Activated T-helper 17 cell treated with anti-CD3 and anti-CD28 coated beads, Interleukin-2, amount 50 U/mL, for 72 hours (primary cell): ENCODE results near the gene RBP5. TPM values are rescaled to one million over a fixed set of nuclear protein-coding genes. Genes with fewer than 3 reads are reported as not detected.
A peak's percentile ranks its signal among the peaks of the same experiment; 100 is the strongest.

Source experiments
- ATAC-seq: fragments of 150-1000 bp; cut with Tn5 transposase; replicated peaks from 2 replicates; pipeline ENCODE4 v1.10.0; 2021; ENCODE audit warnings: mild to moderate bottlenecking, moderate library complexity
- H3K27ac Mint-ChIP-seq: one replicate; pipeline ENCODE4 v1.8.0; 2022; ENCODE audit warnings: mixed read lengths
- H3K27me3 Mint-ChIP-seq: one replicate; pipeline ENCODE4 v1.8.0; 2022; ENCODE audit warnings: mixed read lengths
- H3K36me3 Mint-ChIP-seq: one replicate; pipeline ENCODE4 v1.8.0; 2022; ENCODE audit warnings: low read depth, mild to moderate bottlenecking, mixed read lengths
- H3K4me1 Mint-ChIP-seq: one replicate; pipeline ENCODE4 v1.8.0; 2022; ENCODE audit warnings: mixed read lengths
- H3K4me3 Mint-ChIP-seq: one replicate; pipeline ENCODE4 v1.8.0; 2022; ENCODE audit warnings: mild to moderate bottlenecking, mixed read lengths
- H3K9me3 Mint-ChIP-seq: one replicate; pipeline ENCODE4 v1.8.0; 2022; ENCODE audit warnings: mixed read lengths
- total RNA-seq, 2 donors: library from RNA; stranded (reverse); gene quantifications; one replicate each; pipeline ENCODE4 v1.2.3, GENCODE V29; 2022

The RBP5 gene, protein sequence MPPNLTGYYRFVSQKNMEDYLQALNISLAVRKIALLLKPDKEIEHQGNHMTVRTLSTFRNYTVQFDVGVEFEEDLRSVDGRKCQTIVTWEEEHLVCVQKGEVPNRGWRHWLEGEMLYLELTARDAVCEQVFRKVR
- not detected for total RNA-seq

DNA sequence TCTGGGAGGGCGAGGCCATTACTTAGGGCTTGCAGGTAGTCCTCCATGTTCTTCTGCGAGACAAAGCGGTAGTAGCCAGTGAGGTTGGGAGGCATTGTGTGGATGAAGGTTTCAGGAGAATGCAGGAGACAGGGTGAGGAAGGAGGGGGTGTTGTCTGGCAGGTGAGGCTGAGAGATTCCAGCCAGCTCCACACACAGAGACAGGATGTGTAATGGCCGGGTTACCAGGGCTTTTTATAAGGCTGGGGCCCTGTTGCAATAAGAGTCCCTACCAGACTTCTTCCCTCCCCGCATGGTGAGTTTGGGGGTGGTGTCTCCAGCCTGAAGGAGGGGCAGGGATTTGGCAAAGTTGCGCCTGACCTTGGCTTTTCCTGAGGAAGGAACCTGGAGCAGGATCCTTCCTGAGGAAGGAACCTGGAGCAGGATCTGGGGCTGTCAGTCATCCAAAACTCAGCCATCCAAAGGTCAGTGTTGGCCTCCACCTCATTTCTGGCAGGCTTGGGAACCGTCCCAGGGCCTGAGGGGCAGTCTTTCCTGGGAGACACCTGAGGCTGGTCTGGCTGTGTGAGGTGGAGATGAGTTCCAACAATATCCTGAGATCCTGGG, at the start of gene RBP5:
Gene RBP5 (minus strand): TSS at position 209 of the 606 bp plus-strand sequence. CDS start 114 bp downstream, at position 95.
- H3K27ac Mint-ChIP-seq = peak within 1 kb of the TSS; percentile 90
- H3K4me1 Mint-ChIP-seq = peaks cover 29% of the 10 kb centered on the region
- H3K27me3 Mint-ChIP-seq = no peaks in the 10 kb centered on the region
- ATAC-seq = no peak
- peaks cover 10% of the 10 kb centered on the region for H3K36me3 Mint-ChIP-seq
- peak within 1 kb of the TSS; percentile 97 for H3K4me3 Mint-ChIP-seq
- no peaks in the 10 kb centered on the region for H3K9me3 Mint-ChIP-seq

DNA sequence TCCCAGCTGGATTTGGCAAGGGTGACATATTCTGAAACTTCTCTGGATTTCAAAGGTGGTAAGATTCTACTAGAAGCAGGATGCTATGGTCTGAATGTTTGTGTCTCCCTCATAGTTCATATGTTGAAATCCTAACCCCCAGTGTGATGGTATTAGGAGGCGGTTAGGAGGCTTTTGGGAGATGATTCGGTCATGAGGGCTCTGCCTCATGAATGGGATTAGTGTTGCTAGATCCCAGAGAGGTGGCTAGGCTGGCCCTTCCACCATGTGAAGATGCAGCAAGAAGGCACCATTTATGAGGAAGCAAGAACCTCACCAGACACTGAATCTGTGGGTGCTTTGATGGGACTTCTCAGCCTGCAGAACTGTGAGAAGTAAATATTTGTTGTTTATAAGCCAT, 49.8 kb upstream of the RBP5 start:
- no peak for ATAC-seq
- H3K4me1 Mint-ChIP-seq = no peaks in the 10 kb centered on the region
- peaks cover 40% of the 10 kb centered on the region for H3K27me3 Mint-ChIP-seq
- H3K36me3 Mint-ChIP-seq = no peaks in the 10 kb centered on the region
- H3K4me3 Mint-ChIP-seq = no peak overlapping the region
- H3K9me3 Mint-ChIP-seq = no peaks in the 10 kb centered on the region
- no peak overlapping the region for H3K27ac Mint-ChIP-seq

DNA sequence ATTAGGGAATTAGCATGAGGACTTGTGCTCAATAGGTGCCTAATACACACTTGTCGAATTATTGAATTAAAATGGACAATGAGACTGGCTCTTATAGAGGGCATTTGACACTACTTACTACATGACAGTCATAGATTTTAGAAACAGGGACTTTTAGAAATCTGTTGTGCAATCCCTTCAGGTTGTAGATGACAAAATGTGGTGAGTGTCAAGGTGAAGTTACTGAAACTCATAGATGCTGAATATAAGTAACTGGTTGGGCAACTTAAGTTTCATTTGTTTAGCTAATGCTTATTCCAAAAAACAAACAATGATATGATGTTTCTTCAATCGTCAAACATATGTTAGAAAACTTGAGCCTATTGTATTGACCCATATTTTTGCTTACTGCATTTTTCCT, 47.9 kb upstream of the RBP5 start:
- H3K27me3 Mint-ChIP-seq = peaks cover 39% of the 10 kb centered on the region
- no peaks in the 10 kb centered on the region for H3K36me3 Mint-ChIP-seq
- no peak overlapping the region for H3K4me3 Mint-ChIP-seq
- no peak overlapping the region for H3K27ac Mint-ChIP-seq
- H3K9me3 Mint-ChIP-seq = peaks cover 5% of the 10 kb centered on the region
- no peak for ATAC-seq
- H3K4me1 Mint-ChIP-seq = no peaks in the 10 kb centered on the region

DNA sequence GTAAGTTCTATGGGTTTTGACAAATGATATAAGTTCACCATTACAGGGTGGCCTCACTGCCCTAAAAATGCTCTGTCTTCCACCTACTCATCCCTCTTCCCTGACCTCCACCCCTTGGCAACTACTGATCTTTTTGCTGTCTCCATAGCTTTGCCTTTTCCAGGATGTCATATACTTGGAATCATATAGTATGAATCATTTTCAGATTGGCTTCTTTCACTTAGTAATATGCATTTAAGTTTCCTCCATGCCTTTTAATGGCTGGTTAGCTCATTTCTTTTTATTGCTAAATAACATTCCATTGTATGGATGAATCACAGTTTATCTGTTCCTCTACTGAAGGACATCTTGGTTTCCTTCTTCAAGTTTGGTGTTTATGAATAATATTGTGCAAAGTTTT, 46.8 kb upstream of the RBP5 start:
- H3K27ac Mint-ChIP-seq = no peak overlapping the region
- peaks cover 38% of the 10 kb centered on the region for H3K27me3 Mint-ChIP-seq
- no peak overlapping the region for H3K4me3 Mint-ChIP-seq
- H3K36me3 Mint-ChIP-seq = no peaks in the 10 kb centered on the region
- peaks cover 8% of the 10 kb centered on the region for H3K9me3 Mint-ChIP-seq
- ATAC-seq = no peak
- H3K4me1 Mint-ChIP-seq = no peaks in the 10 kb centered on the region

DNA sequence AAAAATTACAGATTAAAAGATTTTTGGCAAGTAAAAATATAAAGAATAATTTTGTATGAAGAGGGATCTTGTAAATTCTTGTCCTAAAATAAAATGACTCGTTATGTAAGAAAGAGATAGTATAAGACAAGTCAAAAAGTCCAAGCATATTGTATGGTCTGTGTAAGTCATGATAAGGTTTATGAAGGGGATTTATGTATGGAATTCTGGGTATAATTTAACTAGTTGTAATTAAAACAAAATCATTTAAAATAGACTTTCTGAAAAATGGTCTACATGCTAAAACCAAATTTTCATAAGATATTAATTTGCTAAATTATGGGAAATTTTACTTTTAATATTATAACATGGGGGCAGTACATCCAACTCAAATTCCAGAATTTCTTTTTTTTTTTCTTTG, 43.2 kb upstream of the RBP5 start:
- peaks cover 14% of the 10 kb centered on the region for H3K9me3 Mint-ChIP-seq
- peaks cover 34% of the 10 kb centered on the region for H3K27me3 Mint-ChIP-seq
- H3K4me1 Mint-ChIP-seq = no peaks in the 10 kb centered on the region
- H3K27ac Mint-ChIP-seq = no peak overlapping the region
- no peak overlapping the region for H3K4me3 Mint-ChIP-seq
- no peak for ATAC-seq
- no peaks in the 10 kb centered on the region for H3K36me3 Mint-ChIP-seq

DNA sequence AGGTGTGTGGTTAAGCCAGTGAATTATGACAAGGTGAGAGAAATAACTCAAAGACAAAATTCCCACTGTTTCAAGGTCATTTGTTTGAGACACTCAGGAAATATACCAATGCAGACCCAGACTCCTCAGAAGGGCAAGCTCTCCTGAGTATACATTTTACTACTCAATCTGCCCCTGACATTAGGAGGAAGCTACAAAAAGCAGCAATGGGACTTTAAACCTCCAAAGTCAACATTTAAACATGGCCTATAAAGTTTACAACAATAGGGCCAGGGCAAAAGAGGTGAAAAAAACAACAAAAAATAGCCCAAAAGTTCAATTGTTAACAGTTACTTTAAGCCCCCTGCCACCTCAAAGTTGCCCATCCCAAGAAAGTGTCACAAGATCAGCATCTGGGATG, 41.3 kb upstream of the RBP5 start:
- Mint-ChIP-seq H3K4me3 (no peak overlapping the region), H3K9me3 (peaks cover 14% of the 10 kb centered on the region), H3K27me3 (peaks cover 30% of the 10 kb centered on the region), H3K36me3 (no peaks in the 10 kb centered on the region), H3K4me1 (no peaks in the 10 kb centered on the region), H3K27ac (no peak overlapping the region)
- no peak for ATAC-seq

DNA sequence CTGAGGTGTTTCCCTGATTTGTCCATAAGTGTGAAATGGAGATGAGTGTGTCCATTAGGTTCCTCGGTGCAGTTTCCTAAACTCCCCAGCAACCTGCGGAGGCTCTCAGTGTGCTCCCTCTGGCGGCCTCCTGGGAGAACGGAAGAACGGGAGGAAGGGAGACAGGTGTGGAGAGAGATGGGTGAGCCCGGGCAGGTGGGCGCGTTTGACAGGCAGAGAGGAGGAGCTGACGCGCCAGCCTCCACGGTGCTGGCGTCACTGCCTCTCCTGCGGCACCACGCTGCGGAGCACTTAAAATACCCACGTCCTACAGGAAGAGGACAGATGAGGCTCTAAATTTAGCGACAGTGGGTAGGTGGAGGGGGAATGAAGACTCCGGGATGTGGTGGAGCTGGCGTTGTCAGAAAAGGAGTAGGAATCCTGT, 34.0 kb upstream of the RBP5 start:
- Mint-ChIP-seq H3K27me3 (peaks cover 14% of the 10 kb centered on the region), H3K36me3 (no peaks in the 10 kb centered on the region), H3K9me3 (no peaks in the 10 kb centered on the region), H3K4me3 (peak overlapping the region; percentile 40), H3K27ac (peak overlapping the region; percentile 25), H3K4me1 (peaks cover 8% of the 10 kb centered on the region)
- peak; percentile 42 for ATAC-seq

DNA sequence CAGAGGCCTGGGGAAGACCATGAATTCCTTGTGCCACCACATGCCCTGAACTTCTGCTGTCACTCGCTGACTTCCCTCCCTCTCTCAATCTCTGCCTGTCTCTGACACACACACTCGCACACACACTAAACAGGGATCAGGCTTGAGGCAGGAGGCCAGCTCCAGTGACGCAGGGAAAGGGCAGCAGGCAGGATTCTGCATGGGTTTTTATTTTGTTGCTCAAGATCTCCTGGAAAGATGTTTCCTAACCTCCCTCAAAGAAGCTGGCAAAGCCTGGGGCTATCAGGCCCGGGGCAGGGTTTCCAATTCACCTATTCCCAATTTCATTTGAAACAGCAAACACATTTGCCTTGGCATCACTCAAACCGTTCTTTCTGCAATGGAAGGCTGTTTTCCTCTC, 33.1 kb upstream of the RBP5 start:
- Mint-ChIP-seq H3K27me3 (peaks cover 10% of the 10 kb centered on the region), H3K4me1 (peaks cover 8% of the 10 kb centered on the region), H3K9me3 (no peaks in the 10 kb centered on the region), H3K36me3 (no peaks in the 10 kb centered on the region), H3K4me3 (no peak overlapping the region), H3K27ac (no peak overlapping the region)
- ATAC-seq = no peak

DNA sequence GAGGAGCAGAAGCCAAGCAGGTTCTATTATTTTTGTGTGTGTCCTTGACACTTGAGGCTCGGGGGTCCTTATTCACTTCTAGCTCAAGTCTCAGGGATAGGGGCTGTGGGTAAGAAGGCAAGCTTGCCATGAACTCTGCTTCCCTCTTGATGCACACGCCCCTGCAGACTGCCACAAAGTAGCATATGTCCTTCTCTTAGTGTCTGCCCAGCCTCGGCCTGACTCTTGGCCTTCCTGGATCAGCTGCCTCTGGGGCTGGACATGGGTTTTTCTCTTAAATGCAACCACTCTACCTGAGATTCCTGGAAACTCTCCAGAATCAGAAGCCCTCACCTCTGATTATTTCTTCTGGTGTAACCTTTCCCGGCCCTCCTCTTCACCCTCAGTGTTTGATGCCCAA, 32.6 kb upstream of the RBP5 start:
- H3K4me1 Mint-ChIP-seq = peaks cover 8% of the 10 kb centered on the region
- H3K4me3 Mint-ChIP-seq = no peak overlapping the region
- H3K9me3 Mint-ChIP-seq = no peaks in the 10 kb centered on the region
- H3K27me3 Mint-ChIP-seq = peaks cover 7% of the 10 kb centered on the region
- ATAC-seq = no peak
- H3K27ac Mint-ChIP-seq = no peak overlapping the region
- H3K36me3 Mint-ChIP-seq = peaks cover 3% of the 10 kb centered on the region

DNA sequence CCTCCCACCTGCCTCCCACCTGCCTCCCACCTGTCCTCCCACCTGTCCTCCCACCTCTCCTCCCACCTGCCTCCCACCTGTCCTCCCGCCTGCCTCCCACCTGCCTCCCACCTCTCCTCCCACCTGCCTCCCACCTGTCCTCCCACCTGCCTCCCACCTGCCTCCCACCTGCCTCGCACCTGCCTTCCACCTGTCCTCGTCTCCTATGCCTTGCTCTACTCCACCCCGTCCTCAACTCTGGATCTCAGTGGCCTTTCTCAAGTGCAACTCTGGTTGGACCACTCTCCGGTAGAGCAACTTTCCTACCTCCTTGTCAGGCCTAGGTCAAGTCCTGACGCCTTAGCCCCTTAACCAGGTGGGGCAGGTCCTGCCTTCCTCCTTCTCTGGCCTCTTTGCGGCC, 31.5 kb upstream of the RBP5 start:
- H3K4me3 Mint-ChIP-seq = no peak overlapping the region
- H3K36me3 Mint-ChIP-seq = peaks cover 13% of the 10 kb centered on the region
- no peaks in the 10 kb centered on the region for H3K9me3 Mint-ChIP-seq
- H3K27ac Mint-ChIP-seq = peak overlapping the region; percentile 25
- ATAC-seq = no peak
- peaks cover 5% of the 10 kb centered on the region for H3K27me3 Mint-ChIP-seq
- peaks cover 8% of the 10 kb centered on the region for H3K4me1 Mint-ChIP-seq

DNA sequence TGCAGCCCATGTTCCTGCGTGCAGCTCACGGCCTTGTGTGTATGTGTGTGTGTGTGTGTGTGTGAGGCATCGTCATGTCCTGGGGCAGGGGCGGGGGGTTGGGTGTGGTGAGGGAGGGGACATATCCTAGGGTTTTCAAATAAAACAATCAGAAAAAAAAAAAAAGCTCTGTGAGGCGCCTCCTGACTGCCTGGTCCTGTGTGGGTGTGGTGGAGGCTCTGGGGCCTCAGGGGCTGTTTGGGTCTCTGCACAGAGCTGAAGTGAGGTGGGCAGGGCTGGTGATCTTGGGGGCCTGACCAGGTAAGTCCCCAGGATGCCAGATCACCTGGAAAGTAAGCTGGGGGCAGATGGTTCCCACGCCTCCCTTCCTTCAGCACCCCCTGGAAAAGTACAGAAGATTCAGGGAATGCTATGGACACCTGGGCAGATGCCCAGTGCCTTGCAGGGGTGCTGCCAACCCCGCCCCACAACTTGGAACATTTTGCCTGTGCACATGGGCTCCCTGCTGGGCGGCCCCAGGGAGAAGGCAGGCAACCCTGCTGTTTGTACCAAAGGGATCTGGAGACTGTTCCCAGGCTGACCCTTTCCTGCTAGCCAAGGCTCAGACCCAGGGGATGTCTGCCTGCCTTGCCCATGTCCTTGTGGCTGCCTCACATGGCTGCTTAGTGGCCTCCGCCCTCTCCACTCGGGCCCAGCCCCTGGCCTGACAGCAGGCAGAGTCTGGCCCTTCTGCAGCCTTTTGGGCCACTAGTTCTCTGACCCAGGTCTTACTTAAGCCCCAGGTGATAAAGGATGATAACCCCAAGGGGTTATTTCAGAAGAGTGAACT, 30.3 kb upstream of the RBP5 start:
- H3K27ac Mint-ChIP-seq = no peak overlapping the region
- peaks cover 25% of the 10 kb centered on the region for H3K36me3 Mint-ChIP-seq
- no peaks in the 10 kb centered on the region for H3K9me3 Mint-ChIP-seq

DNA sequence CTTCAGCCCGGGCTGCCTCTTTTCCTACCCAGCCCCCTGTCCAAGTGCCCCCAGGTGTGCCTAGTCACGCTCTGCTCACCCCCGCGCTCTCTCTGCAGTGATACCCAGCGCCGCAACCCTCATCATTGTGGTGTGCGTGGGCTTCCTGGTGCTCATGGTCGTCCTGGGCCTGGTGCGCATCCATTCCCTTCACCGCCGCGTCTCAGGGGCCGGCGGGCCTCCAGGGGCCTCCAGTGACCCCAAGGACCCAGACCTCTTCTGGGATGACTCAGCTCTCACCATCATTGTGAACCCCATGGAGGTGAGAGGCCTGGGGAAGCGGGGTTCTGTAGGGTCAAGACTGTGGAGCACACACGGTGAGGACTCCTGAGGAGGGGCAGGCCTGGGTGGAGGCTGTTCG, 28.7 kb upstream of the RBP5 start:
- ATAC-seq = no peak

More for the DNA sequence above, 30.3 kb upstream of the RBP5 start:
- Mint-ChIP-seq H3K4me1 (peaks cover 8% of the 10 kb centered on the region), H3K4me3 (no peak overlapping the region), H3K27me3 (peaks cover 4% of the 10 kb centered on the region)
- no peak for ATAC-seq

DNA sequence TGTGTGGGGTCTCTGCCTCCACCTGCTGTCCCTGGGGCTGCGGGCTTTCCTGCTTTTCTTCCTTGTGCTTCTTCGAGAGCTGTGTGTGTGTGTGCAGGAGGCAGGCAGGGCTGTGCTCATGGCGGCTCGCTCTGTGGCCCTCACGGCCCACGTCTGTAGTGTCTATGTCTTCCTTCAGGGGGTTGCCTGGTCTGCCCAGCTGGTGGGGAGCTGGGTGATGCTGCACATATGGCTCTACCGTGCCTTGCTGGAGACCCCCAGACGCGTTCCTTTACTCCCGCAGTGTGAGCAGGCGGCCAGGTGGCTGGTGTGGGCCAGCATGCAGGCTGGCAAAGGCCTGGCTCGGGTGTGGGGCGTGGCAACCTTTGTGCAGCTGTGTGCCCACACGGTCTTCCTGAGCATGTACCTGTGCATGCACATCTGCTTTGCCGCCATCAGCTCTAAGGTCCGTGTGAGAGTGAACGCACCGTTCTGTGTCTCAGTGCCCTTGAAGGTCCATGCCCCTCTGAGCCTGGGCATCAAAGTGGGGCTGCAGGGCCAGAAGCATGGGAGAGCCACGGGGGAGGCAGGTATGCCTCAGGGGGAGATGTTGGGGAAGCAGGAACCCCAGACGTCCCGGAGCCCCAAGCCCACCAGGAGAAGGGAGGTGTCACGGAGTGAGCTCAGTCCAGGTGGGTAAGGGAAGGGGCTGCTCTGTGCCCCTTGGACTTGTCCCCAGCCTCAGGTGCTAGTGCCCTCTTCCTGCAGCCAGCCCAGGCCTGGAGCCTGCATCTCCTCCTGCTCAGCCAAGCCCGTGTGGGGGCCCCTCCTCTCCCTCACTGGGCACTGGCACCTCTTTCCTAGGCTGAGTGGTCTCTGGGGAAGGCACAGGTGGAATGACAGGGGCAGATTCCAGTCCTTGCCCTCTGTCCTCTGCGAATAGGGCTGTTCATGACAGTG, 27.8 kb upstream of the RBP5 start:
- no peaks in the 10 kb centered on the region for H3K9me3 Mint-ChIP-seq
- peaks cover 45% of the 10 kb centered on the region for H3K36me3 Mint-ChIP-seq
- no peak for ATAC-seq
- no peaks in the 10 kb centered on the region for H3K4me1 Mint-ChIP-seq
- H3K27ac Mint-ChIP-seq = no peak overlapping the region
- no peaks in the 10 kb centered on the region for H3K27me3 Mint-ChIP-seq
- no peak overlapping the region for H3K4me3 Mint-ChIP-seq

More for the DNA sequence above, 28.7 kb upstream of the RBP5 start:
- Mint-ChIP-seq H3K9me3 (no peaks in the 10 kb centered on the region), H3K36me3 (peaks cover 37% of the 10 kb centered on the region), H3K27ac (no peak overlapping the region), H3K4me1 (peaks cover 2% of the 10 kb centered on the region), H3K27me3 (no peaks in the 10 kb centered on the region), H3K4me3 (no peak overlapping the region)

DNA sequence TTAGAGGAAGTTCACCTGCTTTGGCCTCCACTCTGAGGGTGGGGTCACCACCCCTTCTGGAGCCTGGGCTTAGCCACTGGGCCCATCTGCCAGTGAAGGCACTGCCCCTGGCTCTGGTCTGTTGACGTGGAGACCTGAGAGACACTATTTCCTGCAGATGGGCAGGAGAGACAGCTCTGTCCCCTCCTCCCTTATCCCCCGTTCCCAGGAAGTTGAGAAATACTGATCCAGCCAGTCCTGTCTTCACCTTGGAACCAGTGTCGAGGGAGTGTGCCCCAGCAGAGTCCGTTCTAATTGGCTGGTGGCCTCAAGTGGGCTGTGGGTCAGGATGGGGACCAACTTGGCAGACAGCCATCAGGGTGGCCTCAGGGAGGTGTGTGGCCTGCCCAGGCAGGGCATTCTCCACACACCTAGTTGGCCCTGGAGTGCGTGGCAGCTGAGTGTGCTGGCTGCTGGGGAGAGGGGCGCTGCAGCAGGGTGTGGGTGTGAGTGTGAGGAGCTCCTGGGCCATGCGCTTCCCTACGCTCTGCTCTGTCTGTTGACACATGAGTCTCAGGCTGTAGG, 26.9 kb upstream of the RBP5 start:
- no peak overlapping the region for H3K27ac Mint-ChIP-seq

More for the DNA sequence above, 26.9 kb upstream of the RBP5 start:
- peaks cover 54% of the 10 kb centered on the region for H3K36me3 Mint-ChIP-seq
- no peaks in the 10 kb centered on the region for H3K27me3 Mint-ChIP-seq
- no peaks in the 10 kb centered on the region for H3K9me3 Mint-ChIP-seq
- no peak for ATAC-seq
- no peaks in the 10 kb centered on the region for H3K4me1 Mint-ChIP-seq
- H3K4me3 Mint-ChIP-seq = no peak overlapping the region
